GM06990 (cell line): ENCODE data around the gene UPF2.
"Not testable (repeated sequence)": the region's sequence is repeated elsewhere in the genome, so short reads cannot be mapped to it uniquely, and the experiment has no call there.

Experiments used
- DNase-seq: peaks from one replicate; pipeline ENCODE4 v3.0.0-alpha.2; 2011; ENCODE audit not compliant: insufficient read length; ENCODE audit errors: extremely low read depth
- H3K27me3 ChIP-seq: replicated peaks from 2 replicates; pipeline ENCODE4 v1.6.0; 2011; ENCODE audit warnings: low read length; ENCODE audit not compliant: control insufficient read depth, insufficient read depth
- H3K36me3 ChIP-seq: 2 replicates; pipeline ENCODE4 v1.5.1; 2011; ENCODE audit warnings: low read length; ENCODE audit not compliant: control insufficient read depth, insufficient read depth
- H3K4me3 ChIP-seq: replicated peaks from 2 replicates; pipeline ENCODE4 v1.5.1; 2011; ENCODE audit warnings: low read depth, mild to moderate bottlenecking, control low read depth, low read length
- CTCF ChIP-seq: IDR thresholded peaks from 2 replicates; pipeline ENCODE4 v1.5.1; 2011; ENCODE audit warnings: low read length, control low read depth, mild to moderate bottlenecking, inconsistent platforms; ENCODE audit not compliant: insufficient read depth, poor library complexity, severe bottlenecking

The UPF2 gene

DNA sequence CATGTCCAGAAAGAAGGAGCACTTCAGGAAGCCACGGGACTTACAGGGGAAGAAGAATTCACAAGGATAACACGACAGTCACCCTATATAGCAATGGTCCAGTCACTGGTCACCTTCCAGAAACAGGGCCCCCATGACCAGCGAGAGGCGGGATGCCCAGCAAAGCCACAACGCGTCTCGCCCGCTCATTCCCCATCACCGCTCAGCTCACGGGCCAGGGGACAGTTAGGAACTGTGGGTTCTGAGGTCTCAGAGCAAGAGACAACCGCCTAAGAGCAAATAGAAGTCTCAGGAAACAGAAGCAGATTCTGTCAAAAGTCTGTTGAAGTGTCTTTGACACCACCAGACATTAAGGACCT lies 147.5 kb downstream of the UPF2 start:
- DNase-seq: no peak
- TF ChIP-seq CTCF: no peak
- Histone ChIP-seq H3K36me3 (no peaks in the 10 kb centered on the region), H3K27me3 (no peaks in the 10 kb centered on the region), H3K4me3 (no peak overlapping the region)

DNA sequence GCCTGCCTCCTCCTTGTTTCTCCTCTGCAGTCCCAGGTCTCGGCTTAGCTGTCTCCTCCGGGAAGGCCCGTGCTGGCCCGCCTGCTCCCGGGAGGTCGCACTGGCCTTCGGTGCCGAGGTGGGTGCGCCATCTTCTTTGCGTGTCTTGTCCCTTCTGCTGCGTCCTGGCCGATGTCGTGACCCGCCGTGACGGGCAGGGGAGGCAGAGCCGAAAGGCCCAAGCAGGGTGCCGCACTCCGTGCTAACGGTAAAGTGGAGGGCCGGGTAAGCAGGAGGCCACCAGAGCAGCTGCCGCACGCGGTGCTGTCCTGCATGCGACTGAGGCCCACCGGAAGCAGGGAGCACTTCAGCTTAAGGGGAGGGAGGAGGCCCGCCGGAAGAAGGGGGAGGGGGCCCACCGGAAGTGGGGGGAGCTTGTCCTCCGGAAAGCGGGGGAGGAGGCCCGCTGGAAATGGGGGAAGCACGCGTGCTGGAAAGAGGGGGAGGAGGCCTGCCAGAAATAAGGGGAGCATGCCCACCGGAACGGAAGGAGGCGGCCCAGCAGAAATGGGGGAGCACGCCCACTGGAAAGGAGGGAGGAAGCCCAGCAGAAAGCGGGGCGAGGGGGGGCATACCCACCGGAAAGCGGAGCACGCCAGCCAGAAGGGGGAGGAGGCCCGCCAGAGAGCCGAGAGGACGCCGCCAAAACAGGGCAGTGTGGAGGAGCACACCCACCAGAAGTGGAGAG lies 148.1 kb downstream of the UPF2 start:
- Histone ChIP-seq H3K4me3 (no peak overlapping the region), H3K27me3 (no peaks in the 10 kb centered on the region), H3K36me3 (no peaks in the 10 kb centered on the region)
- no peak for DNase-seq
- no peak for TF ChIP-seq CTCF

GRCh38 chr10:11893749-11894278 lies 148.8 kb downstream of the UPF2 start:
- no peak for TF ChIP-seq CTCF
- no peak for DNase-seq
- no peaks in the 10 kb centered on the region for H3K27me3 ChIP-seq

DNA sequence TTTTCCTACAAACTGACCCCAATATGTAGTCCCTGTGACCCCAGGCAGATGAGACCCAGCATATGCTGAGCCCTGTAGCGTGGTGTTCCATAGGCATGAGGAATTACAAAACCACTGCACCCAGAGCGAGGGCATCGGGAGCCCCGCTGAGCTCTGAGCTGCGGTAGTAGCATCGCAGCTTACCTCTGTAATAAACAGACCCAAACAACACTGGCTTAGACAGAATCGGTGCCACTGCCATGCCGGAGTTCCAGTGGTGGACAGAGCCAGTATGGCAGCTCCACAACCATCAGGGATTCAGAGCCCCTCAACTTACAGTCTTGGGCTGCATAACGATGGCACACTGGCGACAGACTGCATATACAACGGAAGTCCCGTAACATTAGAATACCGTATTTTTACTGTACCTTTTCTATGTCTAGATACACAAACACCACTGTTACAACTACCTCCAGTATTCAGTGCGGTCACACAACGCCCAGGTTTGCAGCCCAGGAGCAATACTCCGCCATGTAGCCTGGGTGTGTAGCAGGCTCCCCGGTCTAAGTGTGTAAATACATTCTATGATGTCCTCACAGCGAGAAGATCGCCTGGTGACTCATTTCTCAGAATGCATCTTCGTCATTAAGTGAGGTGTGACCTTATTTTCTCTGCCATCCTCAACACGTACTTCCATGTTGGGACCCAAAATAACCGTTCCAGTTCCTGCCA lies 150.7 kb downstream of the UPF2 start:
- Histone ChIP-seq H3K36me3 (no peaks in the 10 kb centered on the region), H3K27me3 (no peaks in the 10 kb centered on the region), H3K4me3 (no peak overlapping the region)
- no peak for DNase-seq
- TF ChIP-seq CTCF: no peak

More at GRCh38 chr10:11893749-11894278, 148.8 kb downstream of the UPF2 start:
- Histone ChIP-seq H3K36me3 (no peaks in the 10 kb centered on the region), H3K4me3 (no peak overlapping the region)

DNA sequence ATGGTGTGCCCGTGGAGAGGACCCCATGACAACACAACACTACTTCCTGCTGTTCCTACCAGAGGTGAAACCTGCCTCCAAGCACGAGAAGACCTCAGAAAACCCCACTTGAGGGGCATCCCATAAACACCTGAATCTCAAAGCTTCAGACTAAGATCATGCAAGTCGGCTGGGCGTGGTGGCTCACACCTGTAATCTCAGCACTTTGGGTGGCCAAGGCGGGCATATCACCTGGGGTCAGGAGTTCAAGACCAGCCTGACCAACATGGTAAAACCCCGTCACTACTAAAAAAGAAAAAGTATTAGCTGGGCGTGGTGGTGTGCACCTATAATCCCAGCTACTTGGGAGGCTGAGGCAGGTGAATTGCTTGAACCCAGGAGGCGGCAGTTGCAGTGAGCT lies 153.3 kb downstream of the UPF2 start:
- DNase-seq, H3K4me3 ChIP-seq, H3K36me3 ChIP-seq, H3K27me3 ChIP-seq: not testable (repeated sequence)
